Measurements from ENCODE around the gene ARFGEF2. TPM values are rescaled to one million over a fixed set of nuclear protein-coding genes. Genes with fewer than 3 reads are reported as not detected.

The ARFGEF2 gene
- total RNA-seq, 4 donors from 2014 or later, result 25.6 to 41.0 (median 33.5) TPM

DNA sequence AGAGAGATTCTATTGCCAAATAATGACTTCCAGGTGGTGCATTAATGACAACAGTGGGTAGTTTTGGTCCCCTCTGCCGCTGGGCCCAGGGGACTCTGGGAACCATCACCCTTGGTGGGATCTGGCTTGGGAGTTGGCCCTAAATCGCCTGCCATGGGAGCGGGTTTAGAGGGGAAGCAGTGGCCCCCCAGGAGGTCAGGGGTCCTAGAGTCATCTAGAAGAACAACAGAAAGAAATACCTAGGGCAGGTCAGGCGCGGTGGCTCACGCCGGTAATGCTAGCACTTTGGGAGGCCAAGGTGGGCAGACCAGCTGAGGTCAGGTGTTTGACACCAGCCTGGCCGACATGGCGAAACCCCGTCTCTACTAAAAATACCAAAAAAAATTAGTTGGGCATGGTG, 17.8 kb upstream of the ARFGEF2 start:
- DNase-seq (no peak), ATAC-seq (no peak)
- in situ Hi-C loops (cut with MboI; ENCODE audit: low sequenced_read_pairs in 4 of 4) (loop anchor here in 2 of 4 donors (5.0 kb wide), 1 partner anchor 246 kb away; no protein-coding TSS in a partner anchor), intact Hi-C loops (cut with DNase I; ENCODE audit: low total_unique reads) (no loop called here)
- no peaks in the 10 kb centered on the region for H3K4me1 ChIP-seq
- H3K4me3 ChIP-seq, result no peak overlapping the region
- no peaks in the 10 kb centered on the region for H3K27me3 ChIP-seq
- no peaks in the 10 kb centered on the region for H3K36me3 ChIP-seq
- no peaks in the 10 kb centered on the region for H3K9me3 ChIP-seq
- no peak for TF ChIP-seq CTCF (IDR thresholded peaks at IDR 0.05 in 4 of 5, conservative IDR thresholded peaks at IDR 0.05 in 1 of 5)
- TF ChIP-seq POLR2A (IDR thresholded peaks at IDR 0.05), result no peak
- H3K27ac ChIP-seq, result no peak overlapping the region

DNA sequence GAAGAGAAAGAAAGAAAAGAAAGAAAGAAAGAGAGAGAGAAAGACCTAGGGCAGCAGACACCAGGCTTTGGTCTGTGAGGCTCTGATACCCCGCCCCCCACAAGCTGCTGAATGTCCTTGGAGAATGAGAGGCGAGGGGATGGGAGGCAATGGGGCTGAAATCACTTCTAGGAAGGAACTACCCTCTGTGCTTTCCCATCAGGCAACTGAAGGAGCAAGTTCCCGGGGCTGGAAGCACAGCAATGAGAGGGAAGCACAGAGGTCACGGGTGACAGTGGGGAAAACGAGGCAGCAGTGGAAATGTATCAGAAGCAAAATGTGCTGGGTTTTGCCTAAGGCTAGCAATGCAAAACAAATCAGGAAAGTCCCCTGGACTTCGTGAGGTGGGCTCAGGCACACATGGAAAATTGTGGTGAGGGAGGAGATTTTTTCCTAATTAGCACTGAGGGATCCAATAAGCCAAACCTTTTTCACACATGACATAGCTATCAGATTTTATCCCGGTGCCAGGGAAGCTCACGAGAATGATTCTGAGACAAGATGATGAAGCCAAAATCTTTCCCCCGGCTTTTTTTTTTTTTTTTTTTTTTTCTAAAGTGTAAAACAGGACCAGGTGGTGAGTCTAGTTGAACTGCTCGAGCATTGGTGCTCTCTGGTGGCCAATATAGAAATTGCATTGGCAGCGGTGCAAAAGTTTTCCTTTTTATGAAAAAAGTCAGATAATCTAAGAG, 16.8 kb upstream of the ARFGEF2 start:
- no peaks in the 10 kb centered on the region for H3K36me3 ChIP-seq
- in situ Hi-C loops (cut with MboI; ENCODE audit: low sequenced_read_pairs in 4 of 4), result loop anchor here (5.0 kb wide), 1 partner anchor 247 kb away; no protein-coding TSS in a partner anchor

DNA sequence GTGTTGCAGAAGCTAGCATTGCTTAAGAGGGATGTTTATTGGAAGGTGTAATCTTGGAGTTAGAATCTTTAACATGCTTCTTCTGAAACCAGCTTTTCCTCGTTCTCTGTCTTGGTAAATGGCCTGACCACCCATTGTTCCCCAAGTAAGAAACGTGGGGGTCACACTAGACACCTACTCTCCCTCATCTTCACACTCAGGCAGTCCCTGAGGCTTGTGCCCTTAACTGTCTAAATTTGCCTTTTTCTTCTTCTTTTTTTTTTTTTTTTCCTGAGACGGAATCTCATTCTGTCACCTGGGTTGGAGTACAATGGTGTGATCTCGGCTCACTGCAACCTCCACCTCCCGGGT, 16.2 kb upstream of the ARFGEF2 start:
- no peaks in the 10 kb centered on the region for H3K27me3 ChIP-seq
- in situ Hi-C loops (cut with MboI; ENCODE audit: low sequenced_read_pairs in 4 of 4) (loop anchor here in 2 of 4 donors (5.0 kb wide), 1 partner anchor 248 kb away; no protein-coding TSS in a partner anchor), intact Hi-C loops (cut with DNase I; ENCODE audit: low total_unique reads) (loop anchor here (1.0 kb wide), 1 partner anchor 248 kb away; no protein-coding TSS in a partner anchor)
- H3K27ac ChIP-seq, result no peak overlapping the region
- ATAC-seq (peak in 1 of 2 donors; percentile 22), DNase-seq (no peak)
- no peaks in the 10 kb centered on the region for H3K36me3 ChIP-seq
- no peak overlapping the region for H3K4me3 ChIP-seq
- TF ChIP-seq POLR2A (IDR thresholded peaks at IDR 0.05) (no peak), CTCF (IDR thresholded peaks at IDR 0.05 in 4 of 5, conservative IDR thresholded peaks at IDR 0.05 in 1 of 5) (peak in 1 of 5 experiments; percentile 1)
- H3K4me1 ChIP-seq, result no peaks in the 10 kb centered on the region
- no peaks in the 10 kb centered on the region for H3K9me3 ChIP-seq

More for the DNA sequence above, 16.8 kb upstream of the ARFGEF2 start:
- TF ChIP-seq CTCF (IDR thresholded peaks at IDR 0.05 in 4 of 5, conservative IDR thresholded peaks at IDR 0.05 in 1 of 5) (peak; percentile 79 to 85 (median 84)), POLR2A (IDR thresholded peaks at IDR 0.05) (no peak)
- ATAC-seq (peak; percentile 45 to 64), DNase-seq (peak in 1 of 2 donors; percentile 29)
- H3K4me3 ChIP-seq, result no peak overlapping the region
- no peaks in the 10 kb centered on the region for H3K27me3 ChIP-seq
- intact Hi-C loops (cut with DNase I; ENCODE audit: low total_unique reads), result loop anchor here (1.0 kb wide), 1 partner anchor 247 kb away; no protein-coding TSS in a partner anchor
- H3K4me1 ChIP-seq, result no peaks in the 10 kb centered on the region
- no peak overlapping the region for H3K27ac ChIP-seq
- H3K9me3 ChIP-seq, result no peaks in the 10 kb centered on the region

- no peaks in the 10 kb centered on the region for H3K4me1 ChIP-seq
Observed at GRCh38 chr20:48906221-48906877, 15.2 kb upstream of the ARFGEF2 start.

More at GRCh38 chr20:48906221-48906877, 15.2 kb upstream of the ARFGEF2 start:
- H3K4me3 ChIP-seq, result no peak overlapping the region
- H3K36me3 ChIP-seq, result no peaks in the 10 kb centered on the region
- ATAC-seq (no peak), DNase-seq (no peak)
- in situ Hi-C loops (cut with MboI; ENCODE audit: low sequenced_read_pairs in 4 of 4) (loop anchor here in 2 of 4 donors (5.0 kb wide), 1 partner anchor 249 kb away; no protein-coding TSS in a partner anchor), intact Hi-C loops (cut with DNase I; ENCODE audit: low total_unique reads) (no loop called here)
- H3K9me3 ChIP-seq, result no peaks in the 10 kb centered on the region
- no peak for TF ChIP-seq CTCF (IDR thresholded peaks at IDR 0.05 in 4 of 5, conservative IDR thresholded peaks at IDR 0.05 in 1 of 5)
- no peak for TF ChIP-seq POLR2A (IDR thresholded peaks at IDR 0.05)
- H3K27me3 ChIP-seq, result no peaks in the 10 kb centered on the region
- H3K27ac ChIP-seq, result no peak overlapping the region

Data from gastrocnemius medialis (tissue), 4 donors.